GM12892 (cell line): ENCODE results near the gene ZNF747.

Experiments used
- POLR2A ChIP-seq: IDR thresholded peaks from 2 replicates; pipeline ENCODE4 v1.6.1; 2011; ENCODE audit warnings: low read depth, low read length, control low read depth
- POLR2AphosphoS5 ChIP-seq: IDR thresholded peaks from 2 replicates; pipeline ENCODE4 v1.6.1; 2011; ENCODE audit warnings: low read depth, low read length, control low read depth

DNA sequence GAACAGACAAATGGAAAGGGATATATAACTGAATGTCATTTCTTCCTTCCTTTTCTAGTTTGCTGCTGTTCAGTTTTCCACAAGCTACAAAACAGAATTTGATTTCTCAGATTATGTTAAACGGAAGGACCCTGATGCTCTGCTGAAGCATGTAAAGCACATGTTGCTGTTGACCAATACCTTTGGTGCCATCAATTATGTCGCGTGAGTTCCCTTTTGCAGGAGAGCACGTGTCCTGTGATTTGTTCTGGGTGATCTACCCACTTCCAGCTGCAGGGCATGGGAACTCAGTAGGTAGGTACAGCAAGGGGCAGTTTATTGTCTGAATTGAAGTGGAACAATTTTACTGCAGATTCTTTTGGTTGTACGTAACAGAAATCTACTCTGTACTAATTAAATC, 53.3 kb downstream of the ZNF747 start:
- TF ChIP-seq POLR2A (no peak), POLR2AphosphoS5 (no peak)
